GOT3 (cell line): ENCODE data around the gene APOM.

ENCODE experiments used
- DNase-seq: peaks from one replicate; lab custom pipeline; 2025; ENCODE audit warnings: mixed read lengths; lab: John Stamatoyannopoulos, UW

Gene APOM

GRCh38 chr6:31655349-31656237 lies at the start of gene APOM:
Gene APOM (plus strand): TSS chr6:31655894. CDS start chr6:31655967, 73 bp downstream.
- no peak for DNase-seq

- DNase-seq, result no peak
Observed at GRCh38 chr6:31607317-31607716, 48.4 kb upstream of the APOM start.

GRCh38 chr6:31609519-31610406 lies 45.9 kb upstream of the APOM start:
- no peak for DNase-seq

GRCh38 chr6:31610968-31611367 lies 44.7 kb upstream of the APOM start:
- no peak for DNase-seq

- DNase-seq, result no peak
Observed at GRCh38 chr6:31614075-31614619, 41.5 kb upstream of the APOM start.

GRCh38 chr6:31614684-31615578 lies 40.8 kb upstream of the APOM start, which contains the start of gene AIF1:
Gene AIF1 (plus strand): TSS chr6:31615234. CDS start chr6:31615330, 96 bp downstream.
- no peak for DNase-seq

GRCh38 chr6:31615748-31616147 lies 39.9 kb upstream of the APOM start:
- DNase-seq, result no peak

- DNase-seq, result no peak
Observed at GRCh38 chr6:31617010-31617409, 38.7 kb upstream of the APOM start.

- peak; percentile 92 for DNase-seq
Observed at GRCh38 chr6:31619805-31620585, 35.7 kb upstream of the APOM start.

GRCh38 chr6:31620586-31621319 lies 34.9 kb upstream of the APOM start, which contains the start of gene PRRC2A:
Gene PRRC2A (plus strand): TSS chr6:31620715. CDS start chr6:31622790, 2,075 bp downstream.
- peak; percentile 74 for DNase-seq

- DNase-seq, result no peak
Observed at GRCh38 chr6:31621320-31621939, 34.3 kb upstream of the APOM start.

GRCh38 chr6:31621991-31622390 lies 33.7 kb upstream of the APOM start:
- DNase-seq, result no peak

GRCh38 chr6:31622684-31623091 lies 33.0 kb upstream of the APOM start:
- no peak for DNase-seq

- DNase-seq, result no peak
Observed at GRCh38 chr6:31624070-31624469, 31.6 kb upstream of the APOM start.

- no peak for DNase-seq
Observed at GRCh38 chr6:31626952-31627351, 28.7 kb upstream of the APOM start.

GRCh38 chr6:31627690-31628287 lies 27.9 kb upstream of the APOM start:
- DNase-seq, result no peak

GRCh38 chr6:31629014-31629413 lies 26.7 kb upstream of the APOM start:
- DNase-seq, result no peak

GRCh38 chr6:31630177-31630934 lies 25.3 kb upstream of the APOM start:
- no peak for DNase-seq
